ENCODE data around the gene PCDHB14.
"Not testable (repeated sequence)": the region's sequence is repeated elsewhere in the genome, so short reads cannot be mapped to it uniquely, and the experiment has no call there.

Gene PCDHB14

GRCh38 chr5:141223112-141223783 is at the start of gene PCDHB14:
PCDHB14 (plus strand) TSS chr5:141223343; CDS start chr5:141223506, 163 bp downstream.
- DNase-seq: peak in 1 of 2 donors; percentile 3

- DNase-seq: not testable (repeated sequence)
These were observed 48.6 kb upstream of the PCDHB14 start for GRCh38 chr5:141174291-141175104.

- no peak for DNase-seq
These were observed 47.2 kb upstream of the PCDHB14 start for GRCh38 chr5:141175933-141176332.

- not testable (repeated sequence) for DNase-seq
These were observed 45.5 kb upstream of the PCDHB14 start, which contains the start of gene PCDHB8 for GRCh38 chr5:141177577-141178191. PCDHB8 (plus strand) TSS chr5:141177790; CDS start chr5:141178035, 245 bp downstream.

GRCh38 chr5:141179371-141179770 is 43.8 kb upstream of the PCDHB14 start:
- not testable (repeated sequence) for DNase-seq

GRCh38 chr5:141179876-141180275 is 43.3 kb upstream of the PCDHB14 start:
- not testable (repeated sequence) for DNase-seq

GRCh38 chr5:141180313-141180712 is 42.8 kb upstream of the PCDHB14 start:
- DNase-seq: no peak

- DNase-seq: no peak
These were observed 40.9 kb upstream of the PCDHB14 start, which contains the start of gene PCDHB16 for GRCh38 chr5:141182248-141182647. PCDHB16 (plus strand) TSS chr5:141182387; CDS start chr5:141182560, 173 bp downstream.

GRCh38 chr5:141184117-141184855 is 38.9 kb upstream of the PCDHB14 start:
- not testable (repeated sequence) for DNase-seq

GRCh38 chr5:141186897-141187512 is 36.1 kb upstream of the PCDHB14 start, which contains the start of gene PCDHB9:
PCDHB9 (plus strand) TSS chr5:141187161; CDS start chr5:141187319, 158 bp downstream.
- peak in 1 of 2 donors; percentile 39 for DNase-seq

- DNase-seq: not testable (repeated sequence)
These were observed 34.5 kb upstream of the PCDHB14 start for GRCh38 chr5:141188682-141189081.

- DNase-seq: not testable (repeated sequence)
These were observed 34.0 kb upstream of the PCDHB14 start for GRCh38 chr5:141189131-141189530.

- DNase-seq: peak in 1 of 2 donors; percentile 28
These were observed 30.9 kb upstream of the PCDHB14 start, which contains the start of gene PCDHB10 for GRCh38 chr5:141192110-141192725. PCDHB10 (plus strand) TSS chr5:141192353; CDS start chr5:141192553, 200 bp downstream.

- not testable (repeated sequence) for DNase-seq
These were observed 28.8 kb upstream of the PCDHB14 start for GRCh38 chr5:141194332-141194731.

GRCh38 chr5:141196363-141196762 is 26.8 kb upstream of the PCDHB14 start:
- no peak for DNase-seq

- no peak for DNase-seq
These were observed 23.5 kb upstream of the PCDHB14 start, which contains the start of gene PCDHB11 for GRCh38 chr5:141199359-141200235. PCDHB11 (plus strand) TSS chr5:141199627; CDS start chr5:141199775, 148 bp downstream.

- DNase-seq: not testable (repeated sequence)
These were observed 22.0 kb upstream of the PCDHB14 start for GRCh38 chr5:141201126-141201525.

GRCh38 chr5:141201646-141202045 is 21.5 kb upstream of the PCDHB14 start:
- not testable (repeated sequence) for DNase-seq

- no peak for DNase-seq
These were observed 14.7 kb upstream of the PCDHB14 start, which contains the start of gene PCDHB12 for GRCh38 chr5:141208478-141208877. PCDHB12 (plus strand) TSS chr5:141208719; CDS start chr5:141208908, 189 bp downstream.

- not testable (repeated sequence) for DNase-seq
These were observed 12.9 kb upstream of the PCDHB14 start for GRCh38 chr5:141210281-141210680.
